GM23338 (cell line): ENCODE data around the gene MTMR8. TPM values are rescaled to one million over a fixed set of nuclear protein-coding genes. Genes with fewer than 3 reads are reported as not detected.
"Not testable (repeated sequence)": the region's sequence is repeated elsewhere in the genome, so short reads cannot be mapped to it uniquely, and the experiment has no call there.

Source experiments
- ATAC-seq: fragments of 200-7000 bp; cut with Tn5 transposase; 3 replicates; pipeline ENCODE4 v1.9.1; 2020
- DNase-seq: peaks from one replicate; pipeline ENCODE4 v3.0.0-alpha.2; 2015; ENCODE audit warnings: low spot score
- H2AFZ ChIP-seq: fragments of 200-600 bp; sonication (generic); 2 replicates; pipeline ENCODE4 v1.8.0; 2016; ENCODE audit warnings: antibody characterized with exemption, mild to moderate bottlenecking, moderate library complexity
- H3F3A ChIP-seq: fragments of 200-600 bp; sonication (generic); replicated peaks from 2 replicates; pipeline ENCODE4 v1.8.0; 2017; ENCODE audit warnings: antibody characterized with exemption, mixed run types, low read depth
- H3K27ac ChIP-seq: fragments of 200-600 bp; sonication (generic); 2 replicates; pipeline ENCODE4 v1.6.1; 2016; ENCODE audit warnings: low read depth
- H3K27me3 ChIP-seq: fragments of 200-600 bp; sonication (generic); 2 replicates; pipeline ENCODE4 v1.8.0; 2016; ENCODE audit warnings: mild to moderate bottlenecking, mixed run types, moderate library complexity; ENCODE audit not compliant: insufficient read depth
- H3K36me3 ChIP-seq: fragments of 200-600 bp; sonication (generic); 2 replicates; pipeline ENCODE4 v1.8.0; 2016; ENCODE audit warnings: mild to moderate bottlenecking; ENCODE audit not compliant: insufficient read depth
- H3K4me1 ChIP-seq: fragments of 200-600 bp; sonication (generic); 2 replicates; pipeline ENCODE4 v1.8.0; 2016; ENCODE audit warnings: mild to moderate bottlenecking, moderate library complexity; ENCODE audit not compliant: insufficient read depth
- H3K4me2 ChIP-seq: fragments of 200-600 bp; sonication (generic); 2 replicates; pipeline ENCODE4 v1.7.1; 2017; ENCODE audit warnings: mixed run types
- H3K4me3 ChIP-seq: fragments of 200-600 bp; sonication (generic); 2 replicates; pipeline ENCODE4 v1.6.1; 2016; ENCODE audit warnings: mixed run types
- H3K79me2 ChIP-seq: fragments of 200-600 bp; sonication (generic); replicated peaks from 2 replicates; pipeline ENCODE4 v1.8.0; 2017; ENCODE audit warnings: mild to moderate bottlenecking; ENCODE audit not compliant: insufficient read depth
- H3K9me2 ChIP-seq: fragments of 200-600 bp; sonication (generic); 2 replicates; pipeline ENCODE4 v1.8.0; 2017; ENCODE audit not compliant: insufficient read depth
- H4K20me1 ChIP-seq: fragments of 200-600 bp; sonication (generic); replicated peaks from 2 replicates; pipeline ENCODE4 v1.8.0; 2017; ENCODE audit warnings: mild to moderate bottlenecking; ENCODE audit not compliant: insufficient read depth
- H3K27ac Mint-ChIP-seq: 2 replicates; pipeline ENCODE4 v1.8.0; 2020; ENCODE audit warnings: inconsistent platforms, mild to moderate bottlenecking, moderate library complexity, mixed read lengths
- H3K27me3 Mint-ChIP-seq: 3 replicates; pipeline ENCODE4 v1.8.0; 2022; ENCODE audit warnings: low read depth, mild to moderate bottlenecking, moderate library complexity, mixed read lengths, inconsistent platforms; ENCODE audit not compliant: insufficient read depth, poor library complexity
- H3K36me3 Mint-ChIP-seq: 3 replicates; pipeline ENCODE4 v1.8.0; 2021; ENCODE audit warnings: low read depth, mild to moderate bottlenecking, inconsistent platforms, moderate library complexity, mixed read lengths
- H3K4me1 Mint-ChIP-seq: 3 replicates; pipeline ENCODE4 v1.8.0; 2020; ENCODE audit warnings: mild to moderate bottlenecking, inconsistent platforms, mixed read lengths
- H3K4me3 Mint-ChIP-seq: 3 replicates; pipeline ENCODE4 v1.8.0; 2021; ENCODE audit warnings: moderate library complexity, mild to moderate bottlenecking, inconsistent platforms, mixed read lengths
- H3K9me3 Mint-ChIP-seq: 3 replicates; pipeline ENCODE4 v1.8.0; 2020; ENCODE audit warnings: moderate library complexity, mild to moderate bottlenecking, inconsistent platforms, mixed read lengths
- CREB1 ChIP-seq: fragments of 250-450 bp; sonication (Bioruptor Pico); IDR thresholded peaks from 2 replicates; pipeline ENCODE4 v1.5.0; 2020; ENCODE audit warnings: low read depth, mild to moderate bottlenecking, moderate library complexity
- ETS1 ChIP-seq: IDR thresholded peaks from 2 replicates; pipeline ENCODE4 v1.6.1; 2016; ENCODE audit warnings: antibody characterized with exemption
- EZH2 ChIP-seq: fragments of 200-600 bp; sonication (generic); IDR thresholded peaks from one replicate; pipeline ENCODE4 v1.8.0; 2017; ENCODE audit warnings: antibody characterized with exemption, mild to moderate bottlenecking, low read depth; ENCODE audit not compliant: unreplicated experiment
- JUNB ChIP-seq: IDR thresholded peaks from one replicate; pipeline ENCODE4 v1.6.1; 2016; ENCODE audit warnings: antibody characterized with exemption; ENCODE audit not compliant: unreplicated experiment
- NANOG ChIP-seq: IDR thresholded peaks from 2 replicates; pipeline ENCODE4 v1.6.1; 2016; ENCODE audit warnings: antibody characterized with exemption, borderline replicate concordance
- POLR2AphosphoS5 ChIP-seq: IDR thresholded peaks from 2 replicates; pipeline ENCODE4 v1.6.1; 2016; ENCODE audit warnings: antibody characterized with exemption, low read depth
- ZNF331 ChIP-seq: fragments of 250-450 bp; sonication (Bioruptor Pico); IDR thresholded peaks from 2 replicates; pipeline ENCODE4 v1.5.0; 2020; ENCODE audit warnings: low read depth, mild to moderate bottlenecking, moderate library complexity
- ZNF462 ChIP-seq: fragments of 250-450 bp; sonication (Bioruptor Pico); IDR thresholded peaks from 2 replicates; pipeline ENCODE4 v1.5.0; 2020; ENCODE audit warnings: mild to moderate bottlenecking, moderate library complexity
- polyA plus RNA-seq: library from polyadenylated mRNA; unstranded; fragments of >200 nt; fragmentation: Nextera tagmentation; extraction: Ambion mirVana; gene quantifications from 2 replicates; pipeline ENCODE4 v1.2.1, GENCODE V29; 2016
- total RNA-seq: library from RNA; depleted of rRNA; stranded (reverse); fragments of >200 nt; shearing (Covaris generic); gene quantifications from 2 replicates; pipeline ENCODE4 v1.2.3, GENCODE V29; 2014
- TF ChIP-seq, protein P1 (sequence below): IDR thresholded peaks from one replicate; pipeline ENCODE4 v1.6.1; 2018; ENCODE audit warnings: antibody characterized with exemption; ENCODE audit not compliant: unreplicated experiment
- TF ChIP-seq, protein P2 (sequence below), 2 experiments: fragments of 200-600 bp in 1 of 2; sonication (generic) in 1 of 2; conservative IDR thresholded peaks; 2 replicates each; pipeline versions ENCODE4 v1.5.1 to v1.6.1; 2016 to 2017; ENCODE audit warnings: antibody characterized with exemption in 2 of 2, low read depth in 2 of 2, mild to moderate bottlenecking in 2 of 2, moderate library complexity in 1 of 2

The MTMR8 gene
- total and polyA plus RNA-seq, 2 experiments from 2014 or later, result 5.6 to 8.8 TPM

DNA sequence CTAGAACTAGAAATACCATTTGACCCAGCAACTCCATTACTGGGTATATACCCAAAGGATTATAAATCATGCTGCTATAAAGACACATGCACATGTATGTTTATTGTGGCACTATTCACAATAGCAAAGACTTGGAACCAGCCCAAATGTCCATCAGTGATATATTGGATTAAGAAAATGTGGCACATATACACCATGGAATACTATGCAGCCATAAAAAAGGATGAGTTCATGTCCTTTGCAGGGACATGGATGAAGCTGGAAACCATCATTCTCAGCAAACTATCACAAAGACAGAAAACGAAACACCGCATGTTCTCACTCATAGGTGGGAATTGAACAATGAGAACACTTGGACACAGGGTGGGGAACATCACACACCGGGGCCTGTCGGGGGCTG is 14.5 kb upstream of the MTMR8 start:
- not testable (repeated sequence) for H3K27ac ChIP-seq, H3K27ac Mint-ChIP-seq, H2AFZ ChIP-seq, H3K36me3 ChIP-seq, H3K9me3 Mint-ChIP-seq, H3F3A ChIP-seq, H3K4me3 ChIP-seq, H3K4me1 ChIP-seq, H4K20me1 ChIP-seq, DNase-seq, H3K4me2 ChIP-seq, H3K9me2 ChIP-seq, H3K79me2 ChIP-seq, ATAC-seq, H3K27me3 ChIP-seq, H3K36me3 Mint-ChIP-seq, H3K27me3 Mint-ChIP-seq, H3K4me3 Mint-ChIP-seq
- H3K4me1 Mint-ChIP-seq, result peaks cover 12% of the 10 kb centered on the region

DNA sequence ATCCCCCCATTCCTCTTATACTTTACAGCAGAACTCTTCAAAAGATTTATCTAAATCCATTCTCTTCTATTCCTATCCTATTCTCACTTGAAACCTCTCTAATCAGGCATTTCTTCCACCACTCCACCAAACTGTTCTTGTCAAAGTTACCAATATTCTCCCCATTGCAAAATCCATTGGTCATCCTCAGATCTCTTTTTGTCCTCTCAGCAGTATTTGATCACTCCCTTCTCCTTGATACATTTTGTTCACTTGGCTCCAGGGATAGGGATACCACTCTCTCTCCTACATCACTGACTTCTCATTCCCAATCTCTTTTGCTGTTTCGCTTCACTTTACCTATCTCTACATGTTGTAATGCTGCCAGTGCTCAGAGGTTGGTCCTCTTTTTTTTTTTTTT is 2.8 kb upstream of the MTMR8 start:
- Histone ChIP-seq H3K27me3 (no peaks in the 10 kb centered on the region), H3F3A (no peaks in the 10 kb centered on the region), H3K4me3 (no peak overlapping the region), H3K27ac (no peak overlapping the region), H4K20me1 (no peaks in the 10 kb centered on the region), H3K79me2 (0 out of 2 replicates have a peak, but pooled peaks cover 4% of the 10 kb centered on the region), H3K9me2 (no peaks in the 10 kb centered on the region), H2AFZ (no peak overlapping the region), H3K36me3 (no peaks in the 10 kb centered on the region), H3K4me1 (peaks cover 4% of the 10 kb centered on the region; the same call in 1 of the 2 replicates), H3K4me2 (no peak overlapping the region)
- H3K4me3 Mint-ChIP-seq, result no peak overlapping the region
- H3K27ac Mint-ChIP-seq, result no peak overlapping the region
- DNase-seq (no peak), ATAC-seq (no peak)
- no peaks in the 10 kb centered on the region for H3K36me3 Mint-ChIP-seq
- H3K27me3 Mint-ChIP-seq, result peaks cover 2% of the 10 kb centered on the region
- peaks cover 12% of the 10 kb centered on the region; the same call in 2 of the 3 replicates for H3K4me1 Mint-ChIP-seq
- no peaks in the 10 kb centered on the region; the same call in 2 of the 3 replicates for H3K9me3 Mint-ChIP-seq
- TF ChIP-seq JUNB (no peak), POLR2AphosphoS5 (no peak), CREB1 (CRISPR knock-in tag) (no peak), NANOG (no peak), ZNF462 (CRISPR knock-in tag) (no peak), ETS1 (no peak), ZNF331 (CRISPR knock-in tag) (no peak), EZH2 (no peak)
- TF ChIP-seq, protein P1, sequence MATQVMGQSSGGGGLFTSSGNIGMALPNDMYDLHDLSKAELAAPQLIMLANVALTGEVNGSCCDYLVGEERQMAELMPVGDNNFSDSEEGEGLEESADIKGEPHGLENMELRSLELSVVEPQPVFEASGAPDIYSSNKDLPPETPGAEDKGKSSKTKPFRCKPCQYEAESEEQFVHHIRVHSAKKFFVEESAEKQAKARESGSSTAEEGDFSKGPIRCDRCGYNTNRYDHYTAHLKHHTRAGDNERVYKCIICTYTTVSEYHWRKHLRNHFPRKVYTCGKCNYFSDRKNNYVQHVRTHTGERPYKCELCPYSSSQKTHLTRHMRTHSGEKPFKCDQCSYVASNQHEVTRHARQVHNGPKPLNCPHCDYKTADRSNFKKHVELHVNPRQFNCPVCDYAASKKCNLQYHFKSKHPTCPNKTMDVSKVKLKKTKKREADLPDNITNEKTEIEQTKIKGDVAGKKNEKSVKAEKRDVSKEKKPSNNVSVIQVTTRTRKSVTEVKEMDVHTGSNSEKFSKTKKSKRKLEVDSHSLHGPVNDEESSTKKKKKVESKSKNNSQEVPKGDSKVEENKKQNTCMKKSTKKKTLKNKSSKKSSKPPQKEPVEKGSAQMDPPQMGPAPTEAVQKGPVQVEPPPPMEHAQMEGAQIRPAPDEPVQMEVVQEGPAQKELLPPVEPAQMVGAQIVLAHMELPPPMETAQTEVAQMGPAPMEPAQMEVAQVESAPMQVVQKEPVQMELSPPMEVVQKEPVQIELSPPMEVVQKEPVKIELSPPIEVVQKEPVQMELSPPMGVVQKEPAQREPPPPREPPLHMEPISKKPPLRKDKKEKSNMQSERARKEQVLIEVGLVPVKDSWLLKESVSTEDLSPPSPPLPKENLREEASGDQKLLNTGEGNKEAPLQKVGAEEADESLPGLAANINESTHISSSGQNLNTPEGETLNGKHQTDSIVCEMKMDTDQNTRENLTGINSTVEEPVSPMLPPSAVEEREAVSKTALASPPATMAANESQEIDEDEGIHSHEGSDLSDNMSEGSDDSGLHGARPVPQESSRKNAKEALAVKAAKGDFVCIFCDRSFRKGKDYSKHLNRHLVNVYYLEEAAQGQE, result no peak
- TF ChIP-seq, protein P2, sequence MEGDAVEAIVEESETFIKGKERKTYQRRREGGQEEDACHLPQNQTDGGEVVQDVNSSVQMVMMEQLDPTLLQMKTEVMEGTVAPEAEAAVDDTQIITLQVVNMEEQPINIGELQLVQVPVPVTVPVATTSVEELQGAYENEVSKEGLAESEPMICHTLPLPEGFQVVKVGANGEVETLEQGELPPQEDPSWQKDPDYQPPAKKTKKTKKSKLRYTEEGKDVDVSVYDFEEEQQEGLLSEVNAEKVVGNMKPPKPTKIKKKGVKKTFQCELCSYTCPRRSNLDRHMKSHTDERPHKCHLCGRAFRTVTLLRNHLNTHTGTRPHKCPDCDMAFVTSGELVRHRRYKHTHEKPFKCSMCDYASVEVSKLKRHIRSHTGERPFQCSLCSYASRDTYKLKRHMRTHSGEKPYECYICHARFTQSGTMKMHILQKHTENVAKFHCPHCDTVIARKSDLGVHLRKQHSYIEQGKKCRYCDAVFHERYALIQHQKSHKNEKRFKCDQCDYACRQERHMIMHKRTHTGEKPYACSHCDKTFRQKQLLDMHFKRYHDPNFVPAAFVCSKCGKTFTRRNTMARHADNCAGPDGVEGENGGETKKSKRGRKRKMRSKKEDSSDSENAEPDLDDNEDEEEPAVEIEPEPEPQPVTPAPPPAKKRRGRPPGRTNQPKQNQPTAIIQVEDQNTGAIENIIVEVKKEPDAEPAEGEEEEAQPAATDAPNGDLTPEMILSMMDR (conservative IDR thresholded peaks at IDR 0.05; ENCODE audit: low read depth in 2 of 2), result no peak
